ENCODE measurements around the gene S100A5. TPM values are rescaled to one million over a fixed set of nuclear protein-coding genes. Genes with fewer than 3 reads are reported as not detected.

The S100A5 gene
- total RNA-seq, 1 experiment from 2014 or later = not detected

- no peak overlapping the region for H2BK20ac ChIP-seq (ENCODE audit: low read depth, low read length, poor library complexity, severe bottlenecking)
- no peak overlapping the region for H2AK5ac ChIP-seq (ENCODE audit: insufficient read length, low read length)
- Mint-ChIP-seq H3K4me3 (no peak overlapping the region), H3K9me3 (no peaks in the 10 kb centered on the region), H3K4me1 (peaks cover 5 to 6% of the 10 kb centered on the region in 2 experiments), H3K36me3 (ENCODE audit: insufficient read depth in 1 of 3, low read depth in 3 of 3) (no peaks in the 10 kb centered on the region), H3K27me3 (ENCODE audit: low read depth) (no peaks in the 10 kb centered on the region), H3K27ac (no peak overlapping the region)
- no peak overlapping the region for H4K8ac ChIP-seq (replicated peaks; ENCODE audit: insufficient read length, low read depth, low read length)
- no peak overlapping the region for H2AFZ ChIP-seq (ENCODE audit: low read length)
- no peaks in the 10 kb centered on the region for H3K27me3 ChIP-seq (ENCODE audit: insufficient read depth, low read length)
- no peaks in the 10 kb centered on the region for H3K79me2 ChIP-seq (ENCODE audit: insufficient read depth, low read length)
- H3K9ac ChIP-seq (ENCODE audit: extremely low read depth, insufficient read length, low read length) = no peak overlapping the region
- H2BK15ac ChIP-seq (ENCODE audit: low read depth, low read length) = no peak overlapping the region
- no CpG with 5 or more reads among the region's 10 CpGs for WGBS (ENCODE audit: extremely low coverage, insufficient read length, low lambda C conversion rate)
- H3K56ac ChIP-seq (ENCODE audit: insufficient read length, low read depth, low read length) = no peak overlapping the region
- no peak overlapping the region for H3K4me2 ChIP-seq (ENCODE audit: insufficient read depth, insufficient read length, low read length)
- H2BK5ac ChIP-seq (ENCODE audit: insufficient read length, low read length) = no peak overlapping the region
- peaks cover 2% of the 10 kb centered on the region; the same call in 1 of the 2 replicates for H3K4me1 ChIP-seq (ENCODE audit: insufficient read depth, low read length)
- DNase-seq = no peak
- H4K91ac ChIP-seq (ENCODE audit: insufficient read length, low read depth, low read length) = no peak overlapping the region
- no peaks in the 10 kb centered on the region for H4K20me1 ChIP-seq (ENCODE audit: control insufficient read depth, insufficient read depth, insufficient read length)
- no peak overlapping the region for H2BK12ac ChIP-seq (ENCODE audit: insufficient read length, low read depth, low read length)
- H3K79me1 ChIP-seq (ENCODE audit: insufficient read depth, low read depth, low read length, poor library complexity, severe bottlenecking) = no peaks in the 10 kb centered on the region
- no peak overlapping the region for H3K23ac ChIP-seq (ENCODE audit: insufficient read length, low read depth, low read length)
- no peaks in the 10 kb centered on the region for H3K23me2 ChIP-seq (ENCODE audit: insufficient read length, low read depth, low read length, poor library complexity, severe bottlenecking)
- no peak overlapping the region for H3K27ac ChIP-seq (ENCODE audit: insufficient read length, low read depth, low read length)
- no peaks in the 10 kb centered on the region for H3K9me3 ChIP-seq (ENCODE audit: control insufficient read depth, low read depth, low read length)
- no peak overlapping the region for H3K4ac ChIP-seq (ENCODE audit: low read depth, low read length)
- H3K14ac ChIP-seq (ENCODE audit: insufficient read depth, low read length) = no peak overlapping the region
- TF ChIP-seq CTCF (conservative IDR thresholded peaks at IDR 0.05) = no peak
- H3T11ph ChIP-seq (ENCODE audit: low read length) = no peak overlapping the region
- H2BK120ac ChIP-seq (ENCODE audit: low read depth, low read length, poor library complexity, severe bottlenecking) = no peak overlapping the region
- H3K18ac ChIP-seq (ENCODE audit: insufficient read length, low read depth, low read length) = no peak overlapping the region
- H4K5ac ChIP-seq (ENCODE audit: insufficient read length, low read depth, low read length) = no peak overlapping the region
Measured at GRCh38 chr1:153560771-153561465, 20.2 kb upstream of the S100A5 start.
